Testis (tissue), 2 donors: Measurements from ENCODE around the gene HEYL.

Experiments used
- POLR2A ChIP-seq: fragments of 450-650 bp; IDR thresholded peaks from one replicate; pipeline ENCODE4 v1.6.1; 2017; ENCODE audit warnings: antibody characterized with exemption, mild to moderate bottlenecking, moderate library complexity
- TF ChIP-seq, protein P1 (sequence below), 3 experiments: fragments of 450-650 bp in 2 of 3; fragments of 200-600 bp in 1 of 3; sonication (generic) in 1 of 3; IDR thresholded peaks; one replicate each; pipeline ENCODE4 v1.5.1; 2016 to 2019; ENCODE audit warnings: antibody characterized with exemption in 3 of 3, mild to moderate bottlenecking in 2 of 3, moderate library complexity in 1 of 3

DNA sequence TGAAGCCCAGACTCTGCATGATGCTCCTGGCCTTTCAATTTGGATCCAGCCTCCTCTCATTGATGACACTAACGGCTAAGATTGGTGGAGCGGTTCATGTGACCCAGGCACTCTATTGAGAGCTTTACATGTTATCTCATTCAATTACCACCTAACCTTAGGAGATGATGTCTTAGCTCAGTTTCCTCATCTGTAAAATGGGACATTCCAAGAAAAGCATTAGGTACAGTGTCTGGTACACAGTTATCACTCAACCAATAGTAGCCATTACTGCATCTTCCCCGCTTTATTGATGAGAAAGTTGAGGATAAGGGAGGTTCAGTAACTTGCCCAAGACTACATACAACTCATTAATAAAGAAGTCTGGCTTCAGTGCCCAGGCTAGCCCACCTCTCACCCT lies 17.0 kb downstream of the HEYL start:
- TF ChIP-seq, protein P1, sequence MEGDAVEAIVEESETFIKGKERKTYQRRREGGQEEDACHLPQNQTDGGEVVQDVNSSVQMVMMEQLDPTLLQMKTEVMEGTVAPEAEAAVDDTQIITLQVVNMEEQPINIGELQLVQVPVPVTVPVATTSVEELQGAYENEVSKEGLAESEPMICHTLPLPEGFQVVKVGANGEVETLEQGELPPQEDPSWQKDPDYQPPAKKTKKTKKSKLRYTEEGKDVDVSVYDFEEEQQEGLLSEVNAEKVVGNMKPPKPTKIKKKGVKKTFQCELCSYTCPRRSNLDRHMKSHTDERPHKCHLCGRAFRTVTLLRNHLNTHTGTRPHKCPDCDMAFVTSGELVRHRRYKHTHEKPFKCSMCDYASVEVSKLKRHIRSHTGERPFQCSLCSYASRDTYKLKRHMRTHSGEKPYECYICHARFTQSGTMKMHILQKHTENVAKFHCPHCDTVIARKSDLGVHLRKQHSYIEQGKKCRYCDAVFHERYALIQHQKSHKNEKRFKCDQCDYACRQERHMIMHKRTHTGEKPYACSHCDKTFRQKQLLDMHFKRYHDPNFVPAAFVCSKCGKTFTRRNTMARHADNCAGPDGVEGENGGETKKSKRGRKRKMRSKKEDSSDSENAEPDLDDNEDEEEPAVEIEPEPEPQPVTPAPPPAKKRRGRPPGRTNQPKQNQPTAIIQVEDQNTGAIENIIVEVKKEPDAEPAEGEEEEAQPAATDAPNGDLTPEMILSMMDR (IDR thresholded peaks at IDR 0.05), result no peak
- no peak for TF ChIP-seq POLR2A
